IPS-NIHi7 (cell line): Measurements from ENCODE around the gene KIAA0586.

ENCODE experiments used
- DNase-seq: peaks from one replicate; pipeline ENCODE4 v3.0.0; 2012; ENCODE audit warnings: mixed read lengths; ENCODE audit errors: extremely low spot score

Gene KIAA0586

GRCh38 chr14:58598028-58598803, 170.7 kb downstream of the KIAA0586 start:
- no peak for DNase-seq

- no peak for DNase-seq
Measured at GRCh38 chr14:58598804-58599525, 171.4 kb downstream of the KIAA0586 start.

GRCh38 chr14:58599707-58600106, 172.2 kb downstream of the KIAA0586 start:
- DNase-seq = no peak
